HG03558 (cell line): ENCODE measurements around the gene CREB5.

ENCODE experiments used
- ATAC-seq: cut with Tn5 transposase; IDR thresholded peaks from one replicate; pipeline ENCODE4 v1.9.1; 2021; ENCODE audit warnings: moderate number of reproducible peaks; ENCODE audit not compliant: unreplicated experiment; ENCODE audit errors: extremely low read depth

CREB5 gene

GRCh38 chr7:28855538-28856217 is 443.4 kb downstream of the CREB5 start:
- no peak for ATAC-seq

DNA sequence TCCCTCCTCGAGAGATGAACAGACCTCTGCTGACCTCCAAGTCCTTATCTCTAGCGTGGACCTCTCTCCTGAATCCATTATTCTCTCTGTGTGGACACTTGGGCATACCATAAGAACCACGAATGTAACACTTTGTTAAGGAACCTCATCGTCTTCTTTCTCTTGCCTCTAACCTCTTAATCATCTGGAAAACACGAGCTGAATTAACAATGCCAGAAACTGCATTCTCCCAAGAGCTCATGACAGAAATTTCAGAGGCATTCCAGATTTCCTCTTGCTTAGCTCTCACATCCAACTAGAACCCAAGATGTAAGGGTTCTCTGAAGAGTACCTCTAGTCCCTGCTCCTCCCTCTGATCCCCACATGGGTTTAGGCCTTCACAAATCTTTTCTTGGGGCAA is 444.3 kb downstream of the CREB5 start:
- ATAC-seq: no peak

DNA sequence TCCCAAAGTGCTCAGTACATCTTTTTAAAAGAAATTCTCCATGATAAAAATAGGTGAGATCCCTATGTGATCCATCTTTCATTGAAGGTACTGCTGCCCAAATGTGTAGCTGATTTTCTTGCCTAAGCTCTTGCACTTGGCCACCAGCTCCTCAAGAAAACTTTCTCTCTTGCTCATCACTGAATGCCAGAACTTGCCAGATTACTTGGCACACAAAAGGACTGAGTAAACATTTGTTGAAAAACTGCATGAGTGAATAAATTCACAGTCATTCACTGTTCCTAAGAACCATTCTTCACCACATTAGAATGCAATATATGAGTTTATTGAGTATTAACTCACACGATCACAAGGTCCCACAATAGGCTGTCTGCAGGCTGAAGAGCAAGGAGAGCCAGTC is 445.9 kb downstream of the CREB5 start:
- no peak for ATAC-seq

GRCh38 chr7:28858895-28859294 is 446.6 kb downstream of the CREB5 start:
- ATAC-seq: no peak

DNA sequence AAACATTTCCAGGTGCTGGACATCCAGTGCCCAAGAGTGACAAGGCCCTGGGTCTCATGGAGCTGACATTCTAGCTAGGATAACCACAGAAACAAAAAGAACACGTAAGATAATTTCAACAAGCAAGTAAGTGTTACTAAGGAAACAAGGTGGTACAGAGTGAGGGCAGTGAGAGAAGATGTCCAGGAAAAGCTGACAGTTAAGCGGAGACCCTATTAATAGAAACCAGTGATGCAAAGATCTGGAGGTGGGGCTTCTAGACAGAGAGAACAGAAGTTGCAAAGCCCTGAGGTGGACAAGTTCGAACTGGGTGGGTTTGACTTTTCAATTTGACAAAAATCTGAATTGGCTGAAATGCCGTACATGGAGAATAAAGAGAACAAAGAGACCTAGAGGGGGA is 449.5 kb downstream of the CREB5 start:
- ATAC-seq: no peak

DNA sequence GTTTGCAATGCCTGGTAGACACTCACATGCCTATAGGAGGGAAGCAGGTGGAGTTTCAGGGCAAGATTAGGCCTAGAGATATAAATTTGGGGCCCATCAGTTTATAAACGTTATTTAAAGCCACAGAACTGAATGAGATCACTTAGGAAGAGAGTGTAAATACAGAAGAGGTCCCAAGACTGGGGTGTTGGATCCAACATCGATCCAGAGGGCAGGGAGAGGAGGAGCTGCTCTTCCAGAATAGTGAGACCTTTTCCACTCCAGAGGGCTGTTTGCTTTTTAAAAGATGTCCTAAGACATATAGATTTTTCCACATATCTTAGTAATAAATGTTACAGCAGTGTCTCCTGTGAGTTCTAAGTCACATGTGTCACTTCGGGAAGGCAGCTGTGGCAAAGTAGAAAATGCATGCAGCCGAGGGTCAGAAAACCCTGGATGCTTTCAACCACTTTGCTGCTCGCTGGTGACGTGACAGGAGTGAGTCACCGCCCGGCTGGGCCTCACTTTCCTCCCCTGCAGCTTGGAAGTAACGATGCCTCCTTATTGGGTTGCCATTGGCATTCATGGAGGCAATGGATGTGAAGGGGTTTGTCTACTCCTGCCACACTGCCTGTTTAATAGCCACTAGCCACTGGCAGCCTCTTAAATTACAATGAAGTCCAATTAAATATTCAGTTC is 450.4 kb downstream of the CREB5 start:
- ATAC-seq: no peak

- no peak for ATAC-seq
These were observed 453.4 kb downstream of the CREB5 start for GRCh38 chr7:28865601-28866144.

DNA sequence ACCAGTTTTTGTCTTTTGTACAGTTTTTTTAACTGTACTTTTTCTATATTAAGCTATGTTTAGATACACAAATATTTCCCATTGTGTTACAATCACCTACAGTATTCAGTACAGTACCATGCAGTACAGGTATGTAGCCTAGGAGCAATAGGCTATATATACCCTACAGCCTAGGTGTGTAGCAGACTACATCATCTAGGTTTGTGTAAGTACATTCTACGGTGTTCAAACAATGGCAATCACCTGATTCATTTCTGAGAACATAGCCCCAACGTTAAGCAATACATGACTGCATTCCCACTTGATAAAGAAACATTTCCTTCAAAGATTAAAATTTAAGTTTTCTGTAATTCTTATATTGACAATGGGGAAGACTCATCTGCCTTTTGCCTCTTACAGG is 456.4 kb downstream of the CREB5 start:
- ATAC-seq: no peak

GRCh38 chr7:28871077-28871476 is 458.8 kb downstream of the CREB5 start:
- ATAC-seq: no peak

DNA sequence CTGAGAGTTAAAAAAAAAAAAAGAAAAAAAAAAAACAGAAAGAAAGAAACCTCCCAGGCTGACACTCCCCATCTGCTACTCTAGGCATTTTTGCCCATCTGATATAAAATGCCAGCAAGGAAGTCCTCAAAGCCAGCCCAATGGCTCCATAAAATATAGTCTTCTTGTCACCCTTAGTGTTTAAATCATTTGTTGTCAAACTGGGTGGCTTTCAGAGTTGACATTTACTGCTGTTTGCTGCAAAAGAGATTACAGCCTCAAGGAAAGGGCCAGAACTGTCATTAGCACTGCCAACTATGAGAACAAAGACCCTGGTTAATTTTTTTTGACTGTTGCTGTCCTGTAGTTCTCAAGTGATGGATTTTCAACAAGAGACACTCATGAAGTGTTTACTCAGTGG is 459.3 kb downstream of the CREB5 start:
- ATAC-seq: no peak

GRCh38 chr7:28872226-28872625 is 459.9 kb downstream of the CREB5 start:
- ATAC-seq: no peak

GRCh38 chr7:28873365-28873764 is 461.0 kb downstream of the CREB5 start:
- ATAC-seq: no peak

DNA sequence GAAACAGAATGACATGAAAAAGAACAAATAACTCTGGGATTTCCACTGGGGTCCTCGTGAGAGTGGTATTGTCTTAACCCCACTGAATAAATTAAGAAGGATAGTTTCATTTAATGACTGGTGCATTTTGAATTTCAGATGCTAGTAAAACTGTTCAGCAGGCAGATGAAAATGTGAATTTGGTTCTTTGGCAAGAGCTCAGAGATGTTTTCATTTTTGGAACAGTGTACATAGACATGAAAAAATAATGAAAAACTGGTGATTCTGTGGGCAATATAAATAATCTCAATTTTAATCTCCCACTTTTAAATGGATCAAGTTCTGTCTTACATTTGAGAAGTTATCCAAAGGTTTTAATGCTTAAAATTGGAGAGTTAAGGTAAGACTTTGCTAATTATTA is 461.7 kb downstream of the CREB5 start:
- ATAC-seq: no peak
